Coronary artery (tissue), 2 donors: ENCODE results near the gene KIF19.

Source experiments
- DNase-seq: peaks from one replicate; pipeline ENCODE4 v3.0.0-alpha.2; 2017; ENCODE audit warnings: low spot score
- H3K27ac ChIP-seq, 2 donors: fragments of 200-600 bp; sonication (generic); one replicate each; pipeline ENCODE4 v1.5.1; 2016 to 2019
- H3K4me3 ChIP-seq: fragments of 200-600 bp; sonication (generic); 2 replicates; pipeline ENCODE4 v1.5.1; 2016; ENCODE audit warnings: mild to moderate bottlenecking, moderate library complexity
- CTCF ChIP-seq: fragments of 200-600 bp; sonication (generic); IDR thresholded peaks from one replicate; pipeline ENCODE4 v1.5.1; 2019; ENCODE audit warnings: antibody characterized with exemption

KIF19 gene

GRCh38 chr17:74337834-74338500 is 11.9 kb downstream of the KIF19 start:
- Histone ChIP-seq H3K27ac (no peak overlapping the region), H3K4me3 (no peak overlapping the region)
- no peak for DNase-seq
- TF ChIP-seq CTCF = no peak

- no peak for TF ChIP-seq CTCF
- no peak overlapping the region for H3K27ac ChIP-seq
- no peak for DNase-seq
Observed at GRCh38 chr17:74339537-74340195, 13.6 kb downstream of the KIF19 start.

GRCh38 chr17:74340470-74341023 is 14.5 kb downstream of the KIF19 start:
- Histone ChIP-seq H3K4me3 (no peak overlapping the region), H3K27ac (no peak overlapping the region)
- TF ChIP-seq CTCF = no peak
- no peak for DNase-seq

More at GRCh38 chr17:74339537-74340195, 13.6 kb downstream of the KIF19 start:
- H3K4me3 ChIP-seq = no peak overlapping the region

GRCh38 chr17:74342224-74342623 is 16.2 kb downstream of the KIF19 start:
- Histone ChIP-seq H3K4me3 (no peak overlapping the region), H3K27ac (no peak overlapping the region)
- no peak for DNase-seq
- no peak for TF ChIP-seq CTCF

GRCh38 chr17:74343121-74343520 is 17.1 kb downstream of the KIF19 start:
- no peak for DNase-seq
- H3K4me3 ChIP-seq = no peak overlapping the region
- TF ChIP-seq CTCF = no peak
- H3K27ac ChIP-seq = no peak overlapping the region

- TF ChIP-seq CTCF = no peak
- DNase-seq = no peak
- H3K27ac ChIP-seq = no peak overlapping the region
- H3K4me3 ChIP-seq = no peak overlapping the region
Observed at GRCh38 chr17:74343526-74344284, 17.7 kb downstream of the KIF19 start.
